HG03095 (cell line): ENCODE measurements around the gene MCEMP1.

Experiments
- ATAC-seq: cut with Tn5 transposase; IDR thresholded peaks from one replicate; pipeline ENCODE4 v1.9.1; 2021; ENCODE audit warnings: moderate library complexity; ENCODE audit not compliant: unreplicated experiment

Gene MCEMP1

GRCh38 chr19:7692417-7693088, 15.7 kb downstream of the MCEMP1 start:
- ATAC-seq = no peak

GRCh38 chr19:7694499-7694898, 17.6 kb downstream of the MCEMP1 start:
- ATAC-seq = no peak

GRCh38 chr19:7697721-7698287, 20.9 kb downstream of the MCEMP1 start:
- ATAC-seq = no peak

- no peak for ATAC-seq
These were observed 21.7 kb downstream of the MCEMP1 start for GRCh38 chr19:7698583-7698982.

GRCh38 chr19:7699003-7699402, 22.1 kb downstream of the MCEMP1 start:
- ATAC-seq = no peak

GRCh38 chr19:7699417-7700401, 22.8 kb downstream of the MCEMP1 start:
- no peak for ATAC-seq

- ATAC-seq = no peak
These were observed 24.3 kb downstream of the MCEMP1 start for GRCh38 chr19:7701049-7701653.

GRCh38 chr19:7701654-7702457, 25.0 kb downstream of the MCEMP1 start, which contains the start of gene FCER2:
Gene FCER2, minus strand, starts transcription at chr19:7702131. Its CDS starts 2,371 bp downstream, at chr19:7699760.
- peak; percentile 41 for ATAC-seq

- no peak for ATAC-seq
These were observed 26.4 kb downstream of the MCEMP1 start for GRCh38 chr19:7703332-7703731.

- no peak for ATAC-seq
These were observed 27.6 kb downstream of the MCEMP1 start for GRCh38 chr19:7704280-7705060.

- ATAC-seq = peak; percentile 38
These were observed 28.7 kb downstream of the MCEMP1 start for GRCh38 chr19:7705387-7706187.

GRCh38 chr19:7706188-7706954, 29.5 kb downstream of the MCEMP1 start:
- ATAC-seq = no peak

- no peak for ATAC-seq
These were observed 30.1 kb downstream of the MCEMP1 start for GRCh38 chr19:7706955-7707456.

- no peak for ATAC-seq
These were observed 33.1 kb downstream of the MCEMP1 start for GRCh38 chr19:7709932-7710460.

GRCh38 chr19:7710616-7711015, 33.7 kb downstream of the MCEMP1 start:
- ATAC-seq = no peak

- ATAC-seq = no peak
These were observed 38.8 kb downstream of the MCEMP1 start for GRCh38 chr19:7715671-7716070.

GRCh38 chr19:7716762-7717161, 39.9 kb downstream of the MCEMP1 start:
- ATAC-seq = no peak

- ATAC-seq = no peak
These were observed 41.8 kb downstream of the MCEMP1 start for GRCh38 chr19:7718668-7719067.
